ENCODE data around the gene MYT1. TPM values are rescaled to one million over a fixed set of nuclear protein-coding genes. Genes with fewer than 3 reads are reported as not detected.
"Not testable (repeated sequence)": the region's sequence is repeated elsewhere in the genome, so short reads cannot be mapped to it uniquely, and the experiment has no call there.

The MYT1 gene
- total RNA-seq, 2 donors from 2014 or later, result 0.27 to 0.74 TPM

DNA sequence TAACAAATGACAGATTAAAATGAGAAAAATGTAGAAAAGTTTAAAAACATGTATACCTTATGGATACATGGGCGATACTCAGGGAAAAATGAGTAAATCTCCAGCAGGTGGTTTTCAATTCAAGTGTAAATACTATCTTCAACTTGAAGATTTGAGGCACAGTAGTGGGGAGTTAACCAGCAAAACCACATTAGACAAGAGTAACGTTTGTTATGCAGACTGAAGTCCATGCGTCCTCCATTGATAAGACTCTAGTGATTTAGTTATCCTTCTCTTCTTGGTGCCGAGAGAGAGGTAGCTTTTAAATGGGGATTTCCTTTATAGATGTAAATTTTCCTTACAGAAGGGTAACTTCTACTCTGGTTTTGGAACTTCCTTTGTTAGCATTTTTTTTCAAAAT lies 119.4 kb downstream of the MYT1 start:
- Histone ChIP-seq H3K4me3 (no peak overlapping the region), H3K4me1 (replicated peaks) (no peaks in the 10 kb centered on the region), H3K27me3 (replicated peaks; ENCODE audit: insufficient read depth) (no peaks in the 10 kb centered on the region), H3K36me3 (no peaks in the 10 kb centered on the region), H3K9me3 (no peaks in the 10 kb centered on the region), H3K27ac (no peak overlapping the region)
- no peak for DNase-seq (ENCODE audit: low spot score)
- WGBS, result 73% methylated on average over 4 of the region's 4 CpGs
- TF ChIP-seq POLR2AphosphoS5 (IDR thresholded peaks at IDR 0.05) (no peak), POLR2A (IDR thresholded peaks at IDR 0.05) (no peak)
- TF ChIP-seq, protein P1, sequence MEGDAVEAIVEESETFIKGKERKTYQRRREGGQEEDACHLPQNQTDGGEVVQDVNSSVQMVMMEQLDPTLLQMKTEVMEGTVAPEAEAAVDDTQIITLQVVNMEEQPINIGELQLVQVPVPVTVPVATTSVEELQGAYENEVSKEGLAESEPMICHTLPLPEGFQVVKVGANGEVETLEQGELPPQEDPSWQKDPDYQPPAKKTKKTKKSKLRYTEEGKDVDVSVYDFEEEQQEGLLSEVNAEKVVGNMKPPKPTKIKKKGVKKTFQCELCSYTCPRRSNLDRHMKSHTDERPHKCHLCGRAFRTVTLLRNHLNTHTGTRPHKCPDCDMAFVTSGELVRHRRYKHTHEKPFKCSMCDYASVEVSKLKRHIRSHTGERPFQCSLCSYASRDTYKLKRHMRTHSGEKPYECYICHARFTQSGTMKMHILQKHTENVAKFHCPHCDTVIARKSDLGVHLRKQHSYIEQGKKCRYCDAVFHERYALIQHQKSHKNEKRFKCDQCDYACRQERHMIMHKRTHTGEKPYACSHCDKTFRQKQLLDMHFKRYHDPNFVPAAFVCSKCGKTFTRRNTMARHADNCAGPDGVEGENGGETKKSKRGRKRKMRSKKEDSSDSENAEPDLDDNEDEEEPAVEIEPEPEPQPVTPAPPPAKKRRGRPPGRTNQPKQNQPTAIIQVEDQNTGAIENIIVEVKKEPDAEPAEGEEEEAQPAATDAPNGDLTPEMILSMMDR (IDR thresholded peaks at IDR 0.05), result no peak
- intact Hi-C loops (cut with DNase I), result no loop called here

DNA sequence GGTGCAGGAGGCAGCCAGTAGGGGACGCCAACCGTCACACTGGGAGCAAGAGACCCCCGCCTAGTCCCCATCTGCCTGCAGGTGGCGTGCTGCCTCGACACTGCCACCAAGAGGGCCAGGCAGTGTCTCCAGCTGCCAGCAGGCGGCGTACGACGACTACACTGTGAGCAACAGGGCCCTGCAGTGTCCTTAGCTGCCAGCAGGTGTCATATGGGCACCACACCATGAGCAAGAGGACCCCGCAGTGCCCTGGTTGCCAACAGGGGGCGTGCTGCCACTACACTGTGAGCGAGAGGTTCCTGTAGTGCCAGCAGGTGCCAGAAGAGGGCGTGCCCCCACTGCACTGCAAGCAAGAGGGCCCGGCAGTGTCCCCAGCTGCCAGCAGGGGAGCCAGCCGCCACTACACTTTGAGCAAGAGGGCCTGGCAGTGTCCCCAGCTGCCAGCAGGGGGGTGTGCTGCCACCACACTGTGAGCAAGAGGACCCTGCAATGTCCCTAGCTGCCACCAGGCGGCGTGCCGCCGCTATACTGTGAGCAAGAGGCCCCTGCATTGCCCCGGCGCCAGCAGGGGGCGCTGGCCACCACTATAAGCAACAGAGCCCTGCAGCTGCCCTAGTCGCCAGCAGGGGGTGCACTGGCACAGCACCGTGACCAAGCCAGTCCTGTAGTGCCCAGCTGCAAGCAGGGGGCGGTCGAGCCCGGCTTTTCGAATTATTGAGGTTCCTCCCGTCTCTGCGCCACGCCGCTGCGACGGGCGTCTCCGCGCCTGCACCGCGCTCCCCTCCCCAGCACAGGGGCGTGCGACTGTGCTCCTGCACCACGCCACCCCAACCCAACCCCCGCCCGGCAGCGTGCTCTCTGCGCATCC lies 121.6 kb downstream of the MYT1 start:
- WGBS, result 85% methylated on average over 33 of the region's 46 CpGs
- H3K36me3 ChIP-seq; H3K9me3 ChIP-seq; H3K27ac ChIP-seq; H3K4me1 ChIP-seq (replicated peaks); H3K27me3 ChIP-seq (replicated peaks; ENCODE audit: insufficient read depth); intact Hi-C loops (cut with DNase I); H3K4me3 ChIP-seq: not testable (repeated sequence)
- DNase-seq (ENCODE audit: low spot score), result peak; percentile 34
- TF ChIP-seq, protein P1 (IDR thresholded peaks at IDR 0.05), result peak in 3 of 4 experiments; percentile 49 to 58 (median 56)

DNA sequence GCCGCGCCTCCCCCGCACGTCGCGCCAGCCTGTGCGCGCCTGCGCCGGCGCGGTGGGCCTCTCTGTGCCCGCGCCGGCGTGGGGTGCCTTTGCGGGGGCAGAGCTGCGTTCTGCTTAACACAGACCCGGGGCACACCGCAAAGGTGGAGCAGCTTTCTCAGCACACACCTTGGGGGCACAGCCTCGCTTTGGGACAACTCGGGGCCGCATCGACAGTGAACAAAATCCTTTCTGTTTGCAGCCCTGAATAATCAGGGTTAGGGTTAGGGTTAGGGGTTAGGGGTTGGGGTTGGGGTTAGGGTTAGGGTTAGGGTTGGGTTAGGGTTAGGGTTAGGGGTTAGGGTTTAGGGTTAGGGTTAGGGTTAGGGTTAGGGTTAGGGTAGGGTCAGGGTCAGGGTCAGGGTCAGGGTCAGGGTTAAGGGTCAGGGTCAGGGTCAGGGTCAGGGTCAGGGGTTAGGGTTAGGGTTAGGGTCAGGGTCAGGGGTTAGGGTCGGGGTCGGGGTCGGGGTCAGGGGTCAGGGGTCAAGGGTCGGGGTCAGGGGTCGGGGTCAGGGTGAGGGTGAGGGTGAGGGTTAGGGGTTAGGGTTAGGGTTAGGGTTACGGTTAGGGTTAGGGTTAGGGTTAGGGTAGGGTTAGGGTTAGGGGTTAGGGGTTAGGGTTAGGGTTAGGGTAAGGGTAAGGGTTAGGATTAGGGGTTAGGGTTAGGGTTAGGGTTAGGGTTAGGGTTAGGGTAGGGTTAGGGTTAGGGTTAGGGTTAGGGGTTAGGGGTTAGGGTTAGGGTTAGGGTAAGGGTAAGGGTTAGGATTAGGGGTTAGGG lies 122.4 kb downstream of the MYT1 start:
- 96% methylated on average over 24 of the region's 30 CpGs for WGBS
- H3K4me1 ChIP-seq (replicated peaks); H3K27ac ChIP-seq; H3K36me3 ChIP-seq; intact Hi-C loops (cut with DNase I); H3K4me3 ChIP-seq; H3K9me3 ChIP-seq; DNase-seq (ENCODE audit: low spot score); H3K27me3 ChIP-seq (replicated peaks; ENCODE audit: insufficient read depth): not testable (repeated sequence)

DNA sequence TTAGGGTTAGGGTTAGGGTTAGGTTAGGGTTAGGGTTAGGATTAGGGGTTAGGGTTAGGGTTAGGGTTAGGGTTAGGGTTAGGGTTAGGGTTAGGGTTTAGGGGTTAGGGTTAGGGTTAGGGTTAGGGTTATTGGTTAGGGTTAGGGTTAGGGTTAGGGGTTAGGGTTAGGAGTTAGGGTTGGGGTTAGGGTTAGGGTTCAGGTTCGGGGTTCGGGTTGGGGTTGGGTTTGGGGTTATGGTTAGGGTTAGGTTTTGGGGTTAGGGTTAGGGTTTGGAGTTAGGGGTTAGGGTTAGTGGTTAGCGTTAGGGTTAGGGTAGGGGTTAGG lies 123.0 kb downstream of the MYT1 start:
- H3K27me3 ChIP-seq (replicated peaks; ENCODE audit: insufficient read depth); H3K36me3 ChIP-seq; H3K4me3 ChIP-seq; H3K4me1 ChIP-seq (replicated peaks); DNase-seq (ENCODE audit: low spot score); H3K9me3 ChIP-seq; H3K27ac ChIP-seq; intact Hi-C loops (cut with DNase I): not testable (repeated sequence)
- 86% methylated on average over 3 of the region's 3 CpGs for WGBS

Small RNA genes lying within 50 kb of the gene (small RNA-seq; reads per million reads assigned to genes)
- gene AL137028.2, result 0 reads per million in 2 donors

Other genes with a start within 250 kb of the MYT1 start
- gene UCKL1, start 208.0 kb upstream of the MYT1 start, total RNA-seq, result 10 to 100 TPM; 46.6 to 66.2 TPM
- gene ZNF512B, start 194.5 kb upstream of the MYT1 start, total RNA-seq, result 10 to 100 TPM; 12.2 to 24.6 TPM
- 10 to 100 TPM in 1 of 2 donors, 1 to 10 TPM in 1; 6.0 to 14.7 TPM for gene SAMD10, start 184.8 kb upstream of the MYT1 start, total RNA-seq
- 10 to 100 TPM; 60.9 to 99.6 TPM for gene PRPF6, start 183.3 kb upstream of the MYT1 start, total RNA-seq
- 1 to 10 TPM in 1 of 2 donors, under 1 TPM in 1; 0.64 to 3.1 TPM for gene C20orf204, start 128.3 kb upstream of the MYT1 start, total RNA-seq
- 10 to 100 TPM in 1 of 2 donors, 1 to 10 TPM in 1; 4.7 to 12.8 TPM for gene SOX18, start 114.8 kb upstream of the MYT1 start, total RNA-seq
- 10 to 100 TPM; 45.0 to 69.5 TPM for gene TCEA2, start 101.3 kb upstream of the MYT1 start, total RNA-seq
- 10 to 100 TPM; 13.3 to 15.1 TPM for gene RGS19, start 84.9 kb upstream of the MYT1 start, total RNA-seq
- 1 to 10 TPM; 1.5 to 2.9 TPM for gene OPRL1, start 84.4 kb upstream of the MYT1 start, total RNA-seq
- 10 to 100 TPM in 1 of 2 donors, not detected in 1; 10.2 TPM for gene LKAAEAR1, start 80.1 kb upstream of the MYT1 start, total RNA-seq
- not detected for gene NPBWR2, start 56.9 kb upstream of the MYT1 start, total RNA-seq
- 100 to 1,000 TPM; 143 to 147 TPM for gene PCMTD2, start 91.3 kb downstream of the MYT1 start, total RNA-seq